Measurements from ENCODE around the gene CCND3. TPM values are rescaled to one million over a fixed set of nuclear protein-coding genes. Genes with fewer than 3 reads are reported as not detected.
A peak's percentile ranks its signal among the peaks of the same experiment; 100 is the strongest.

Gene CCND3
- total and polyA plus RNA-seq, 2 experiments from 2014 or later: 47.8 to 70.7 TPM

- peak overlapping the region; percentile 61 for H3K27ac ChIP-seq
- TF ChIP-seq EZH2phosphoT487 (IDR thresholded peaks at IDR 0.05; ENCODE audit: insufficient read depth, low read depth) (no peak), EZH2 (IDR thresholded peaks at IDR 0.05; ENCODE audit: insufficient read depth, poor library complexity, severe bottlenecking) (no peak)
- no peaks in the 10 kb centered on the region for H4K20me1 ChIP-seq (ENCODE audit: insufficient read depth)
- 48 to 52% methylated on average over 9 to 11 of the region's 11 CpGs for WGBS, 2 experiments (ENCODE audit: low coverage in 1 of 2, low lambda C conversion rate in 2 of 2, missing lambda C conversion rate in 2 of 2)
- H3K27me3 ChIP-seq (replicated peaks; ENCODE audit: insufficient read depth): no peaks in the 10 kb centered on the region
- H3K9me3 ChIP-seq (ENCODE audit: low read depth): no peaks in the 10 kb centered on the region
- peaks cover 54% of the 10 kb centered on the region for H3K79me2 ChIP-seq (ENCODE audit: insufficient read depth)
- H3K9me2 ChIP-seq (ENCODE audit: insufficient read depth): no peaks in the 10 kb centered on the region
- H3K4me2 ChIP-seq (ENCODE audit: unreplicated experiment): peak overlapping the region; percentile 80
- peaks cover 56% of the 10 kb centered on the region for H3F3A ChIP-seq (ENCODE audit: insufficient read depth)
- H3K36me3 ChIP-seq (ENCODE audit: low read depth): peaks cover 15% of the 10 kb centered on the region
- in situ Hi-C loops (cut with MboI): loop anchor here (5.0 kb wide), 1 partner anchor 92 kb away; no protein-coding TSS in a partner anchor
- peak; percentile 70 for DNase-seq
- peak overlapping the region; percentile 27; the same call in 1 of the 2 replicates for H2AFZ ChIP-seq
- H3K4me1 ChIP-seq (ENCODE audit: insufficient read depth): peaks cover 44% of the 10 kb centered on the region
- H3K9ac ChIP-seq: peak overlapping the region; percentile 78
- peak overlapping the region; percentile 99 for H3K4me3 ChIP-seq
These were observed 2.3 kb downstream of the CCND3 start for GRCh38 chr6:41939176-41939847.

- H3K4me2 ChIP-seq (ENCODE audit: unreplicated experiment): peak overlapping the region; percentile 80
- no peak for TF ChIP-seq EZH2 (IDR thresholded peaks at IDR 0.05; ENCODE audit: insufficient read depth, poor library complexity, severe bottlenecking)
- no peak for TF ChIP-seq EZH2phosphoT487 (IDR thresholded peaks at IDR 0.05; ENCODE audit: insufficient read depth, low read depth)
- no peak overlapping the region for H2AFZ ChIP-seq
- in situ Hi-C loops (cut with MboI): loop anchor here (5.0 kb wide), 1 partner anchor 91 kb away; no protein-coding TSS in a partner anchor
- H4K20me1 ChIP-seq (ENCODE audit: insufficient read depth): no peaks in the 10 kb centered on the region
- H3K9me3 ChIP-seq (ENCODE audit: low read depth): no peaks in the 10 kb centered on the region
- H3K9me2 ChIP-seq (ENCODE audit: insufficient read depth): no peaks in the 10 kb centered on the region
- H3K27me3 ChIP-seq (replicated peaks; ENCODE audit: insufficient read depth): no peaks in the 10 kb centered on the region
- peaks cover 44% of the 10 kb centered on the region for H3K4me1 ChIP-seq (ENCODE audit: insufficient read depth)
- H3K9ac ChIP-seq: peak overlapping the region; percentile 78; the same call in 1 of the 2 replicates
- peak overlapping the region; percentile 99; the same call in 1 of the 2 replicates for H3K4me3 ChIP-seq
- peak overlapping the region; percentile 61 for H3K27ac ChIP-seq
- peaks cover 59% of the 10 kb centered on the region for H3K79me2 ChIP-seq (ENCODE audit: insufficient read depth)
- WGBS, 2 experiments (ENCODE audit: low coverage in 1 of 2, low lambda C conversion rate in 2 of 2, missing lambda C conversion rate in 2 of 2): 82 to 83% methylated on average over 5 of the region's 5 CpGs
- peaks cover 20% of the 10 kb centered on the region for H3K36me3 ChIP-seq (ENCODE audit: low read depth)
- H3F3A ChIP-seq (ENCODE audit: insufficient read depth): peaks cover 61% of the 10 kb centered on the region
- DNase-seq: no peak
These were observed 2.9 kb downstream of the CCND3 start for GRCh38 chr6:41938590-41939175.

- WGBS, 2 experiments (ENCODE audit: low coverage in 1 of 2, low lambda C conversion rate in 2 of 2, missing lambda C conversion rate in 2 of 2): 90% methylated on average over 4 of the region's 4 CpGs
- Histone ChIP-seq H3K36me3 (ENCODE audit: low read depth) (peaks cover 21% of the 10 kb centered on the region), H3K4me3 (no peak overlapping the region), H2AFZ (no peak overlapping the region), H3K9ac (no peak overlapping the region), H3K4me1 (ENCODE audit: insufficient read depth) (peaks cover 44% of the 10 kb centered on the region), H3K9me3 (ENCODE audit: low read depth) (no peaks in the 10 kb centered on the region), H3F3A (ENCODE audit: insufficient read depth) (peaks cover 60% of the 10 kb centered on the region), H3K4me2 (ENCODE audit: unreplicated experiment) (peak overlapping the region; percentile 11), H3K79me2 (ENCODE audit: insufficient read depth) (peaks cover 59% of the 10 kb centered on the region), H4K20me1 (ENCODE audit: insufficient read depth) (no peaks in the 10 kb centered on the region), H3K27ac (no peak overlapping the region), H3K27me3 (replicated peaks; ENCODE audit: insufficient read depth) (no peaks in the 10 kb centered on the region), H3K9me2 (ENCODE audit: insufficient read depth) (no peaks in the 10 kb centered on the region)
- no peak for DNase-seq
- TF ChIP-seq EZH2 (IDR thresholded peaks at IDR 0.05; ENCODE audit: insufficient read depth, poor library complexity, severe bottlenecking) (no peak), EZH2phosphoT487 (IDR thresholded peaks at IDR 0.05; ENCODE audit: insufficient read depth, low read depth) (no peak)
- in situ Hi-C loops (cut with MboI): loop anchor here (5.0 kb wide), 1 partner anchor 91 kb away; no protein-coding TSS in a partner anchor
These were observed 3.6 kb downstream of the CCND3 start for GRCh38 chr6:41937861-41938574.

- no peak overlapping the region for H3K4me3 ChIP-seq
- H3K9me2 ChIP-seq (ENCODE audit: insufficient read depth): no peaks in the 10 kb centered on the region
- peaks cover 55% of the 10 kb centered on the region for H3F3A ChIP-seq (ENCODE audit: insufficient read depth)
- peaks cover 27% of the 10 kb centered on the region for H3K36me3 ChIP-seq (ENCODE audit: low read depth)
- peaks cover 59% of the 10 kb centered on the region for H3K79me2 ChIP-seq (ENCODE audit: insufficient read depth)
- no peak overlapping the region for H3K27ac ChIP-seq
- peaks cover 41% of the 10 kb centered on the region for H3K4me1 ChIP-seq (ENCODE audit: insufficient read depth)
- no peak overlapping the region for H2AFZ ChIP-seq
- H3K4me2 ChIP-seq (ENCODE audit: unreplicated experiment): no peak overlapping the region
- H3K9ac ChIP-seq: no peak overlapping the region
- in situ Hi-C loops (cut with MboI): loop anchor here (5.0 kb wide), 1 partner anchor 90 kb away; no protein-coding TSS in a partner anchor
- TF ChIP-seq EZH2phosphoT487 (IDR thresholded peaks at IDR 0.05; ENCODE audit: insufficient read depth, low read depth) (no peak), EZH2 (IDR thresholded peaks at IDR 0.05; ENCODE audit: insufficient read depth, poor library complexity, severe bottlenecking) (no peak)
- WGBS, 2 experiments (ENCODE audit: low coverage in 1 of 2, low lambda C conversion rate in 2 of 2, missing lambda C conversion rate in 2 of 2): 59 to 71% methylated on average over 2 of the region's 2 CpGs
- no peaks in the 10 kb centered on the region for H3K9me3 ChIP-seq (ENCODE audit: low read depth)
- no peaks in the 10 kb centered on the region for H3K27me3 ChIP-seq (replicated peaks; ENCODE audit: insufficient read depth)
- DNase-seq: no peak
- no peaks in the 10 kb centered on the region for H4K20me1 ChIP-seq (ENCODE audit: insufficient read depth)
These were observed 4.1 kb downstream of the CCND3 start for GRCh38 chr6:41937472-41937860.

Measured in GM23248 (cell line).